SK-MEL-5 (cell line): ENCODE data around the gene LARP4. TPM values are rescaled to one million over a fixed set of nuclear protein-coding genes. Genes with fewer than 3 reads are reported as not detected.

Experiments
- total RNA-seq: library from RNA; depleted of rRNA; stranded (reverse); fragments of >200 nt; shearing (Covaris generic); gene quantifications from 2 replicates; pipeline ENCODE4 v1.2.3, GENCODE V29; 2014; rRNA removed

The LARP4 gene
- total RNA-seq, 1 experiment from 2014 or later: 42.2 TPM

Other genes starting within 250 kb of the LARP4 start
- 15.2 and 29.0 TPM in 2 replicates for gene CERS5, start 233.5 kb upstream of the LARP4 start, total RNA-seq
- 48.5 and 53.5 TPM in 2 replicates for gene LIMA1, start 117.4 kb upstream of the LARP4 start, total RNA-seq
- not detected in 2 replicates for gene FAM186A, start 4.3 kb upstream of the LARP4 start, total RNA-seq
- gene DIP2B, start 104.1 kb downstream of the LARP4 start, total RNA-seq: 49.0 and 54.1 TPM in 2 replicates